A549 (cell line): Measurements from ENCODE around the gene CACNG6.

Experiments used
- CBX2 ChIP-seq: fragments of 200-600 bp; sonication (generic); IDR thresholded peaks from 2 replicates; pipeline ENCODE4 v1.6.1; 2016; ENCODE audit warnings: low read depth, mild to moderate bottlenecking, borderline replicate concordance
- POLR2A ChIP-seq: IDR thresholded peaks from 2 replicates; pipeline ENCODE4 v1.6.1; 2012; ENCODE audit warnings: mild to moderate bottlenecking, low read length
- TF ChIP-seq, protein P1 (sequence below): fragments of >200 bp; sonication (Bioruptor Twin); formaldehyde crosslinking; IDR thresholded peaks from 3 replicates; pipeline ENCODE4 v1.5.1; 2016

DNA sequence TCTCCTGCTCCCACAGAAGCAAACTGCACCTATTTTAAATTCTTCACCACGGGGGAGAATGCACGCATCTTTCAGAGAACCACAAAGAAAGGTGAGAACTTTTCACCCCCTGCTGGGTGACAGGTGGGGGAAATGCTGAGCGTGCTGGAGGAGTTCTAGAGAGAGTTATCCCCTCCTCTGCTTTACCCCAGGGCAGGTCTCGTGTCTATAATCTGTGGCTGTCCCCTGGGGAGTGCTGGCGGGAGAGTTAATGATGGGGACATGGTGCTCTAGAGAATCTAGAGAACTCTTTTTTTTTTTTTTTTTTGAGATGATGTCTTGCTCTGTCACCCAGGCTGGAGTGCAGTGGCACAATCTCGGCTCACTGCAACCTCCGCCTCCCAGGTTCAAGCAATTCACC is 6.8 kb downstream of the CACNG6 start:
- TF ChIP-seq CBX2 (no peak), POLR2A (no peak)
- TF ChIP-seq, protein P1, sequence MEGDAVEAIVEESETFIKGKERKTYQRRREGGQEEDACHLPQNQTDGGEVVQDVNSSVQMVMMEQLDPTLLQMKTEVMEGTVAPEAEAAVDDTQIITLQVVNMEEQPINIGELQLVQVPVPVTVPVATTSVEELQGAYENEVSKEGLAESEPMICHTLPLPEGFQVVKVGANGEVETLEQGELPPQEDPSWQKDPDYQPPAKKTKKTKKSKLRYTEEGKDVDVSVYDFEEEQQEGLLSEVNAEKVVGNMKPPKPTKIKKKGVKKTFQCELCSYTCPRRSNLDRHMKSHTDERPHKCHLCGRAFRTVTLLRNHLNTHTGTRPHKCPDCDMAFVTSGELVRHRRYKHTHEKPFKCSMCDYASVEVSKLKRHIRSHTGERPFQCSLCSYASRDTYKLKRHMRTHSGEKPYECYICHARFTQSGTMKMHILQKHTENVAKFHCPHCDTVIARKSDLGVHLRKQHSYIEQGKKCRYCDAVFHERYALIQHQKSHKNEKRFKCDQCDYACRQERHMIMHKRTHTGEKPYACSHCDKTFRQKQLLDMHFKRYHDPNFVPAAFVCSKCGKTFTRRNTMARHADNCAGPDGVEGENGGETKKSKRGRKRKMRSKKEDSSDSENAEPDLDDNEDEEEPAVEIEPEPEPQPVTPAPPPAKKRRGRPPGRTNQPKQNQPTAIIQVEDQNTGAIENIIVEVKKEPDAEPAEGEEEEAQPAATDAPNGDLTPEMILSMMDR, result no peak
